Small intestine (tissue), 7 donors: ENCODE measurements around the gene SPATA20. TPM values are rescaled to one million over a fixed set of nuclear protein-coding genes. Genes with fewer than 3 reads are reported as not detected.

ENCODE experiments used
- DNase-seq, 2 donors: peaks; one replicate each; pipeline versions ENCODE4 v3.0.0 to v3.0.0-alpha.2; 2013
- FAIRE-seq: peaks from 2 replicates; lab custom pipeline; 2012; peaks lifted over from hg19 to GRCh38; lab: Jason Lieb, UNC
- H3K27ac ChIP-seq, 3 donors: one replicate each; pipeline ENCODE4 v1.5.1; 2013; ENCODE audit warnings: low read length in 2 of 3, mild to moderate bottlenecking in 2 of 3, control low read depth in 1 of 3, inconsistent platforms in 1 of 3, low read depth in 1 of 3, moderate library complexity in 1 of 3
- H3K27me3 ChIP-seq, 3 donors: one replicate each; pipeline ENCODE4 v1.6.1; 2013; ENCODE audit warnings: low read length in 3 of 3, inconsistent platforms in 1 of 3; ENCODE audit not compliant: control insufficient read depth in 3 of 3, insufficient read depth in 3 of 3
- H3K36me3 ChIP-seq, 3 donors: one replicate each; pipeline ENCODE4 v1.6.1; 2013; ENCODE audit warnings: low read length in 3 of 3, inconsistent platforms in 1 of 3, low read depth in 1 of 3, mild to moderate bottlenecking in 1 of 3, moderate library complexity in 1 of 3; ENCODE audit not compliant: control insufficient read depth in 3 of 3, insufficient read depth in 2 of 3
- H3K4me1 ChIP-seq, 3 donors: one replicate each; pipeline ENCODE4 v1.6.1; 2013; ENCODE audit warnings: low read length in 2 of 3, inconsistent platforms in 1 of 3, low read depth in 1 of 3, mild to moderate bottlenecking in 1 of 3, moderate library complexity in 1 of 3; ENCODE audit not compliant: control insufficient read depth in 3 of 3, insufficient read depth in 2 of 3
- H3K4me3 ChIP-seq, 3 donors: one replicate each; pipeline ENCODE4 v1.5.1; 2013; ENCODE audit warnings: low read length in 3 of 3, control low read depth in 1 of 3, inconsistent platforms in 1 of 3, low read depth in 1 of 3, mild to moderate bottlenecking in 1 of 3, moderate library complexity in 1 of 3
- H3K9me3 ChIP-seq, 2 donors: one replicate each; pipeline ENCODE4 v1.6.1; 2013; ENCODE audit warnings: low read depth in 1 of 2, low read length in 1 of 2; ENCODE audit not compliant: control insufficient read depth in 2 of 2, insufficient read depth in 1 of 2
- WGBS, 3 donors: extraction: QIAGEN DNeasy Blood & Tissue Kit; methylation state at CpG; one replicate each; pipeline ENCODE4 v1.1.7; 2013; 5-methylcytosine and 5-hydroxymethylcytosine counted together
- polyA plus RNA-seq, 4 donors: library from polyadenylated mRNA; stranded (reverse) in 3 of 4; unstranded in 1 of 4; fragments of 200-250 nt in 3 of 4; fragments of 120-200 nt in 1 of 4; gene quantifications; one replicate each; pipeline versions ENCODE4 v1.2.1 to v1.2.3, GENCODE V29; 2013
- donor health status: healthy with polysubstance abuse.
- donor health status: control.
- donor health status: control.
- donor health status: Bipolar disorder and iron deficiency.
- donor health status: healthy.

Gene SPATA20
- polyA plus RNA-seq, 4 donors: 7.0 to 67.0 (median 23.6) TPM

- no peak for FAIRE-seq
- no peaks in the 10 kb centered on the region for H3K36me3 ChIP-seq
- no peaks in the 10 kb centered on the region for H3K9me3 ChIP-seq
- H3K27ac ChIP-seq: no peak overlapping the region
- no peaks in the 10 kb centered on the region for H3K27me3 ChIP-seq
- H3K4me1 ChIP-seq: no peaks in the 10 kb centered on the region
- no peak overlapping the region for H3K4me3 ChIP-seq
- no peak for DNase-seq
- WGBS, 3 donors: 92 to 97% (median 95%) methylated on average over 18 of the region's 18 CpGs
Measured at GRCh38 chr17:50524838-50525237, 22.1 kb upstream of the SPATA20 start.

DNA sequence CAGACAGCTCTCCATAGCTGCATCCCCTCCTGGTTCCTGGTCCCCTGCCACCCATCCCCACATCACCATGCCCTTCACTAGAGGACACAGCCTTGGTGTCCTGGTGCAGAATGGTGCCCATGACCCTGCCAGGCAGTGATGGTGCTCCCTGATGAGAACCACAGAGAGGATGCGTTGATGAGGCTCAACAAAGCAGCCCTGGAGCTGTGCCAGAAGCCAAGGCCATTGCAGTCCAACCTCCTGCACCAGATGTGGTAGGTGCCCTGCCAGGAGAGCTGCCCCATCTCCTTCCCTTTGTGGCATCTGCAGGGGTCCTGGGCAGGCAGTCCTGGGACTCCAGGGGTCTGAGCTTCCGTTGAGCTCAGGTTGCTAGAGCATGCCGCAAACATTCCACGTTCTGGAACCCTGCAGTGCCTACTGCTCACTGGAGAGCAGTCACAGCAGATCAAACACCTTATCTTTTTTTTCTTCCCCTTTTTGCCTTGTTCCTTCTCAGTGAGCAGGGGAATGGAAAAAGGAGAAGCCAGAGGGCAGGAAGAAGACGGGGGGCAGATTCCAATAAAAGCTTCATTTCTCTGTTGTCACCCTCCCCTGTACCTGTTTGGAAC, 19.7 kb upstream of the SPATA20 start:
- no peaks in the 10 kb centered on the region for H3K9me3 ChIP-seq
- H3K36me3 ChIP-seq: no peaks in the 10 kb centered on the region
- H3K4me1 ChIP-seq: peaks cover 0 to 5% (median 2%) of the 10 kb centered on the region in 3 donors
- no peak overlapping the region for H3K27ac ChIP-seq
- H3K4me3 ChIP-seq: no peak overlapping the region
- WGBS, 3 donors: 54 to 78% (median 58%) methylated on average over 5 of the region's 5 CpGs
- DNase-seq (no peak), FAIRE-seq (no peak)
- peaks cover 0 to 5% (median 0%) of the 10 kb centered on the region in 3 donors for H3K27me3 ChIP-seq

- Histone ChIP-seq H3K27ac (no peak overlapping the region), H3K4me3 (no peak overlapping the region), H3K27me3 (peaks cover 0 to 5% (median 5%) of the 10 kb centered on the region in 3 donors), H3K36me3 (no peaks in the 10 kb centered on the region), H3K4me1 (peaks cover 0 to 12% (median 2%) of the 10 kb centered on the region in 3 donors), H3K9me3 (no peaks in the 10 kb centered on the region)
- DNase-seq (no peak), FAIRE-seq (no peak)
- WGBS, 3 donors: 50 to 78% (median 70%) methylated on average over 4 of the region's 4 CpGs
Measured at GRCh38 chr17:50527949-50528474, 19.0 kb upstream of the SPATA20 start.

GRCh38 chr17:50529849-50530248, 17.1 kb upstream of the SPATA20 start:
- no peak for FAIRE-seq
- WGBS, 3 donors: 90 to 96% (median 91%) methylated on average over 7 of the region's 7 CpGs
- DNase-seq: no peak
- Histone ChIP-seq H3K27me3 (peaks cover 0 to 11% (median 7%) of the 10 kb centered on the region in 3 donors), H3K9me3 (no peaks in the 10 kb centered on the region), H3K4me3 (no peak overlapping the region), H3K4me1 (peaks cover 0 to 29% (median 2%) of the 10 kb centered on the region in 3 donors), H3K36me3 (no peaks in the 10 kb centered on the region), H3K27ac (no peak overlapping the region)

- no peaks in the 10 kb centered on the region for H3K9me3 ChIP-seq
- no peak for DNase-seq
- peaks cover 0 to 29% (median 2%) of the 10 kb centered on the region in 3 donors for H3K4me1 ChIP-seq
- FAIRE-seq: no peak
- H3K27me3 ChIP-seq: peaks cover 0 to 11% (median 7%) of the 10 kb centered on the region in 3 donors
- no peak overlapping the region for H3K4me3 ChIP-seq
- WGBS, 3 donors: 20 to 58% (median 38%) methylated on average over 6 of the region's 6 CpGs
- H3K27ac ChIP-seq: peak overlapping the region in 1 of 3 donors; percentile 32
- H3K36me3 ChIP-seq: peaks cover 0 to 5% (median 0%) of the 10 kb centered on the region in 3 donors
Measured at GRCh38 chr17:50531428-50532025, 15.4 kb upstream of the SPATA20 start.

DNA sequence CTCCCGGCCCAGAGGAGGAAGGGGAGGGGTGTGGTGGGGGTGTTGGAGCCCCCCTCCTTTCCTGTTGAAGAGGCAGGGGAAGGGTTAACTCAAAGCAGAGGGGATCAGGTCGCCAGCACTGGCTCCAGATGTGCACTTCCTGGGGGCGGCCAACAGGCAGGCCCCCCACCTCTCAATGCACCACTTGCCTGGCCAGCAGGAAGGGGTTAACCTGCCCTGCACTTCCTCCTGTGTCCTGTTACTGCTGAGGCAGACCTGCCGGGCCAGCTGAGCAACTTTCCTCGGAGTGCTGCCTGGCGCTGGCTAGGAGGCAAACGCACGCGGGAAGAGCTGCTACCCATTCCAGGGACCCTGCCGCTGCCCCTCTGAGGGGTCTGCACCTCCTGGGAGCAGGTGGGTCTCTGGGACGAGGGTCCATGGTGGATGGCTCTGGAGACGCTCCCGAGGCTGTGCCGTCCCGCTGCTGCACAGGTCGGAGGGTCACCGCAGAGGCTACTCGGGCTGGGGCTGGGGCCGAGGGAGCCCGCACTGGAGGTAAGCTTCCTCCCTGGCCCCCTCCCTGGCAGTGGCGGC, 14.4 kb upstream of the SPATA20 start, which contains the start of gene EPN3:
Gene EPN3, plus strand, starts transcription at position 284 of the 573 bp plus-strand sequence. CDS start 3,822 bp downstream, outside the sequence.
- H3K27ac ChIP-seq: peak within 1 kb of the TSS; percentile 15 to 85 (median 16)
- H3K27me3 ChIP-seq: peaks cover 0 to 11% (median 7%) of the 10 kb centered on the region in 3 donors
- H3K4me3 ChIP-seq: peak within 1 kb of the TSS; percentile 34 to 57 (median 37)
- 1 to 4% (median 2%) methylated on average over 20 to 21 of the region's 21 CpGs for WGBS, 3 donors
- FAIRE-seq (no peak), DNase-seq (peak; percentile 78 to 81)
- H3K4me1 ChIP-seq: peaks cover 0 to 31% (median 2%) of the 10 kb centered on the region in 3 donors
- H3K9me3 ChIP-seq: no peaks in the 10 kb centered on the region
- H3K36me3 ChIP-seq: peaks cover 0 to 6% (median 0%) of the 10 kb centered on the region in 3 donors

DNA sequence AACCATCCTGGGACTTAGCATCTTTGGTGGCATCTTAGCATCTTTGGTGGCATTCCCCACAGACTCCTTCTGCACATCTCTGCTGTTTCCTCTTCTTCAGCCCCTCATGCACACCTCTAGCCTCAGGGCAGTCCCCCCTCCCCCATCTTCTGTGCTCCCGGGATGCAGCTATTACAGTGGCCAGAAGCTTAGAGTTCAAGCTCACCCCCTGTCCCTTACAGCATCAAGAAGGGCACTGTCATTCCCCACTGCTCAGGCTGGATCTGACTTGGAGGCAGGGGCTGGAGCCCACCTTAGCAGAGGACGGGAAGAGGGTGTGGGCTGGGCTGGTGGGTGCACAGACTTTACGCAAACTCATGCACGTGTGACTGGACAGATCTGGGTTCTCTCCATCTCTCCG, 13.8 kb upstream of the SPATA20 start:
- no peak for FAIRE-seq
- H3K9me3 ChIP-seq: no peaks in the 10 kb centered on the region
- peaks cover 0 to 38% (median 2%) of the 10 kb centered on the region in 3 donors for H3K4me1 ChIP-seq
- H3K27ac ChIP-seq: peak overlapping the region in 2 of 3 donors; percentile 16 to 85
- WGBS, 3 donors: 8 to 14% (median 9%) methylated on average over 5 of the region's 5 CpGs
- DNase-seq: peak in 1 of 2 donors; percentile 40
- peaks cover 0 to 11% (median 0%) of the 10 kb centered on the region in 3 donors for H3K36me3 ChIP-seq
- H3K4me3 ChIP-seq: peak overlapping the region; percentile 9 to 57 (median 37)
- H3K27me3 ChIP-seq: peaks cover 0 to 11% (median 7%) of the 10 kb centered on the region in 3 donors

- H3K36me3 ChIP-seq: peaks cover 0 to 11% (median 0%) of the 10 kb centered on the region in 3 donors
- FAIRE-seq (no peak), DNase-seq (peak; percentile 54 to 94)
- H3K27ac ChIP-seq: peak overlapping the region in 2 of 3 donors; percentile 81 to 85
- H3K27me3 ChIP-seq: peaks cover 0 to 11% (median 7%) of the 10 kb centered on the region in 3 donors
- H3K9me3 ChIP-seq: no peaks in the 10 kb centered on the region
- peaks cover 0 to 43% (median 2%) of the 10 kb centered on the region in 3 donors for H3K4me1 ChIP-seq
- WGBS, 3 donors: 1 to 3% (median 2%) methylated on average over 17 of the region's 17 CpGs
- H3K4me3 ChIP-seq: peak overlapping the region; percentile 9 to 57 (median 37)
Measured at GRCh38 chr17:50533720-50534148, 13.2 kb upstream of the SPATA20 start.
